Vagina (tissue), 2 donors: ENCODE results near the gene KCNMB2. TPM values are rescaled to one million over a fixed set of nuclear protein-coding genes. Genes with fewer than 3 reads are reported as not detected.

Experiments
- DNase-seq, 2 donors: peaks; one replicate each; pipeline ENCODE4 v3.0.0-alpha.2; 2017; ENCODE audit errors: extremely low spot score in 2 of 2
- H3K27ac ChIP-seq: fragments of 200-600 bp; sonication (generic); one replicate; pipeline ENCODE4 v1.5.1; 2019
- H3K27me3 ChIP-seq: fragments of 200-600 bp; sonication (generic); one replicate; pipeline ENCODE4 v1.5.1; 2019
- H3K36me3 ChIP-seq, 2 donors: fragments of 200-600 bp; sonication (generic); one replicate each; pipeline ENCODE4 v1.5.1; 2017 to 2019
- H3K4me1 ChIP-seq: fragments of 200-600 bp; sonication (generic); one replicate; pipeline ENCODE4 v1.5.1; 2019
- H3K4me3 ChIP-seq, 2 donors: fragments of 200-600 bp; sonication (generic); 1 replicate in 1 of 2; 2 replicates in 1 of 2; pipeline ENCODE4 v1.5.1; 2016 to 2019
- H3K9me3 ChIP-seq: fragments of 200-600 bp; sonication (generic); one replicate; pipeline ENCODE4 v1.5.1; 2019
- POLR2A ChIP-seq, 2 donors: fragments of 450-650 bp; IDR thresholded peaks; one replicate each; pipeline ENCODE4 v1.6.1; 2017; ENCODE audit warnings: antibody characterized with exemption in 2 of 2, mild to moderate bottlenecking in 2 of 2, moderate library complexity in 2 of 2
- POLR2AphosphoS5 ChIP-seq, 2 donors: sonication (generic); formaldehyde crosslinking; IDR thresholded peaks; one replicate each; pipeline ENCODE4 v1.9.0; 2017; ENCODE audit warnings: antibody characterized with exemption in 2 of 2, mild to moderate bottlenecking in 2 of 2, low read depth in 1 of 2; ENCODE audit not compliant: insufficient read depth in 1 of 2
- intact Hi-C: fragments of 100-400 bp; cut with DNase I; formaldehyde crosslinking; loops from one replicate; pipeline ENCODE4 v1.15.1; 2023
- total RNA-seq: library from RNA; depleted of rRNA; stranded (reverse); fragments of >200 nt; gene quantifications from one replicate; pipeline ENCODE4 v1.2.3, GENCODE V29; 2016
- TF ChIP-seq, protein P1 (sequence below), 3 experiments: fragments of 450-650 bp in 2 of 3; fragments of 200-600 bp in 1 of 3; sonication (generic) in 1 of 3; IDR thresholded peaks; one replicate each; pipeline ENCODE4 v1.5.1; 2017 to 2019; ENCODE audit warnings: antibody characterized with exemption in 3 of 3, mild to moderate bottlenecking in 2 of 3, moderate library complexity in 2 of 3

Gene KCNMB2
- total RNA-seq, 1 donor from 2014 or later, result 1.5 TPM

GRCh38 chr3:178805741-178806140, 269.5 kb downstream of the KCNMB2 start:
- Histone ChIP-seq H3K4me1 (no peaks in the 10 kb centered on the region), H3K4me3 (no peak overlapping the region), H3K9me3 (no peaks in the 10 kb centered on the region), H3K27ac (no peak overlapping the region), H3K27me3 (no peaks in the 10 kb centered on the region), H3K36me3 (no peaks in the 10 kb centered on the region)
- intact Hi-C loops, result no loop called here
- no peak for TF ChIP-seq POLR2A (IDR thresholded peaks at IDR 0.05)
- TF ChIP-seq, protein P1, sequence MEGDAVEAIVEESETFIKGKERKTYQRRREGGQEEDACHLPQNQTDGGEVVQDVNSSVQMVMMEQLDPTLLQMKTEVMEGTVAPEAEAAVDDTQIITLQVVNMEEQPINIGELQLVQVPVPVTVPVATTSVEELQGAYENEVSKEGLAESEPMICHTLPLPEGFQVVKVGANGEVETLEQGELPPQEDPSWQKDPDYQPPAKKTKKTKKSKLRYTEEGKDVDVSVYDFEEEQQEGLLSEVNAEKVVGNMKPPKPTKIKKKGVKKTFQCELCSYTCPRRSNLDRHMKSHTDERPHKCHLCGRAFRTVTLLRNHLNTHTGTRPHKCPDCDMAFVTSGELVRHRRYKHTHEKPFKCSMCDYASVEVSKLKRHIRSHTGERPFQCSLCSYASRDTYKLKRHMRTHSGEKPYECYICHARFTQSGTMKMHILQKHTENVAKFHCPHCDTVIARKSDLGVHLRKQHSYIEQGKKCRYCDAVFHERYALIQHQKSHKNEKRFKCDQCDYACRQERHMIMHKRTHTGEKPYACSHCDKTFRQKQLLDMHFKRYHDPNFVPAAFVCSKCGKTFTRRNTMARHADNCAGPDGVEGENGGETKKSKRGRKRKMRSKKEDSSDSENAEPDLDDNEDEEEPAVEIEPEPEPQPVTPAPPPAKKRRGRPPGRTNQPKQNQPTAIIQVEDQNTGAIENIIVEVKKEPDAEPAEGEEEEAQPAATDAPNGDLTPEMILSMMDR (IDR thresholded peaks at IDR 0.05), result no peak
- no peak for TF ChIP-seq POLR2AphosphoS5 (IDR thresholded peaks at IDR 0.05; ENCODE audit: insufficient read depth in 1 of 2, low read depth in 1 of 2)
- DNase-seq, result no peak

- intact Hi-C loops, result no loop called here
- H3K27me3 ChIP-seq, result no peaks in the 10 kb centered on the region
- H3K36me3 ChIP-seq, result no peaks in the 10 kb centered on the region
- no peak for DNase-seq
- no peak overlapping the region for H3K27ac ChIP-seq
- no peaks in the 10 kb centered on the region for H3K4me1 ChIP-seq
- H3K4me3 ChIP-seq, result no peak overlapping the region
- no peaks in the 10 kb centered on the region for H3K9me3 ChIP-seq
- TF ChIP-seq POLR2AphosphoS5 (IDR thresholded peaks at IDR 0.05; ENCODE audit: insufficient read depth in 1 of 2, low read depth in 1 of 2) (no peak), POLR2A (IDR thresholded peaks at IDR 0.05) (no peak)
- TF ChIP-seq, protein P1 (IDR thresholded peaks at IDR 0.05), result no peak
These were observed 270.4 kb downstream of the KCNMB2 start for GRCh38 chr3:178806651-178807050.

DNA sequence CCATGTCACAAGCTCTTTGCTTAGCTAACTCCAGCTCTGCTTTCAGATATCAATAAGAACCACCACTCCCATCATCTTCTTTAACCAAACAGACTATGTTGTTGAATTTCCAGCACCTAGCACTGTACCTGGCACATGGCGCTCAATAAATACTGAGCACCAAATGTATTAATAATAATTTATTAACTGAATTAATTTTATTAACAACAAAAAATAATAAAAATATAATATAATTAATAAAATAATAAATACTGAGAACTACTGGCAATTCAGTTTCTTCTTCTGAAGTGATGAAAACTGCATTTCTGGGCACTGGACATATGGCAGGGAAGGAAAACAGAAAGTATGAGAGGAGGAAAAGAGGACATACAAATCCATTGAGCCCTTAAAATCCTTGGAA, 271.5 kb downstream of the KCNMB2 start:
- Histone ChIP-seq H3K27me3 (no peaks in the 10 kb centered on the region), H3K4me1 (no peaks in the 10 kb centered on the region), H3K4me3 (no peak overlapping the region), H3K27ac (no peak overlapping the region), H3K9me3 (no peaks in the 10 kb centered on the region), H3K36me3 (no peaks in the 10 kb centered on the region)
- intact Hi-C loops, result no loop called here
- TF ChIP-seq, protein P1 (IDR thresholded peaks at IDR 0.05), result no peak
- TF ChIP-seq POLR2AphosphoS5 (IDR thresholded peaks at IDR 0.05; ENCODE audit: insufficient read depth in 1 of 2, low read depth in 1 of 2) (no peak), POLR2A (IDR thresholded peaks at IDR 0.05) (no peak)
- DNase-seq, result no peak

GRCh38 chr3:178808748-178809147, 272.5 kb downstream of the KCNMB2 start:
- H3K4me3 ChIP-seq, result no peak overlapping the region
- TF ChIP-seq POLR2A (IDR thresholded peaks at IDR 0.05) (no peak), POLR2AphosphoS5 (IDR thresholded peaks at IDR 0.05; ENCODE audit: insufficient read depth in 1 of 2, low read depth in 1 of 2) (no peak)
- TF ChIP-seq, protein P1 (IDR thresholded peaks at IDR 0.05), result no peak
- intact Hi-C loops, result no loop called here
- no peak for DNase-seq
- H3K27ac ChIP-seq, result no peak overlapping the region
- no peaks in the 10 kb centered on the region for H3K4me1 ChIP-seq
- no peaks in the 10 kb centered on the region for H3K27me3 ChIP-seq
- H3K36me3 ChIP-seq, result no peaks in the 10 kb centered on the region
- no peaks in the 10 kb centered on the region for H3K9me3 ChIP-seq

DNA sequence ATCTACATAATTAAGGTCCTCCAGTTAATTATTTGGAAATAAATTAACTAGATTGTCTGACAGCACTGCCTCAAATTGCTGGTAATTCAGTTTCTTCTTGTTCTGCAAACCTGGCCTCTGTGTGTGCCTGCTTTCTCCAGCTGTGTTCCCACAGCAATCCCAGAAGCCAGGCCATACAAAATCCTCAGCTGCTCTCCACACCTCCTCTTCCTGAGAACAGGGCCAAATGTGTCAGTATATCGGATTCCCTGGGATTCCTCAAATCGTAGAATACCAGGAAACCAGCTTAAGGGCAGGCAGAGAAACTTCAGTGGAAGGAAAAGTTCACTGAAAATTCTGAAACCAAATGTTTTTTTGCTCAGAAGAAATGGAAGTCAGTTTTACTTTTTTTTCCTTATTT, 273.9 kb downstream of the KCNMB2 start:
- H3K4me1 ChIP-seq, result no peaks in the 10 kb centered on the region
- H3K27me3 ChIP-seq, result no peaks in the 10 kb centered on the region
- no peak for TF ChIP-seq POLR2AphosphoS5 (IDR thresholded peaks at IDR 0.05; ENCODE audit: insufficient read depth in 1 of 2, low read depth in 1 of 2)
- no peak for TF ChIP-seq POLR2A (IDR thresholded peaks at IDR 0.05)
- TF ChIP-seq, protein P1 (IDR thresholded peaks at IDR 0.05), result no peak
- no peaks in the 10 kb centered on the region for H3K36me3 ChIP-seq
- no peak overlapping the region for H3K27ac ChIP-seq
- intact Hi-C loops, result no loop called here
- no peak overlapping the region for H3K4me3 ChIP-seq
- no peaks in the 10 kb centered on the region for H3K9me3 ChIP-seq
- DNase-seq, result no peak
